Kasumi-1 (cell line): ENCODE results near the gene CRIM1.
A peak's percentile ranks its signal among the peaks of the same experiment; 100 is the strongest.

Experiments
- DNase-seq, 2 experiments: peaks; one replicate each; lab custom pipeline; 2025; lab: John Stamatoyannopoulos, UW

Gene CRIM1

DNA sequence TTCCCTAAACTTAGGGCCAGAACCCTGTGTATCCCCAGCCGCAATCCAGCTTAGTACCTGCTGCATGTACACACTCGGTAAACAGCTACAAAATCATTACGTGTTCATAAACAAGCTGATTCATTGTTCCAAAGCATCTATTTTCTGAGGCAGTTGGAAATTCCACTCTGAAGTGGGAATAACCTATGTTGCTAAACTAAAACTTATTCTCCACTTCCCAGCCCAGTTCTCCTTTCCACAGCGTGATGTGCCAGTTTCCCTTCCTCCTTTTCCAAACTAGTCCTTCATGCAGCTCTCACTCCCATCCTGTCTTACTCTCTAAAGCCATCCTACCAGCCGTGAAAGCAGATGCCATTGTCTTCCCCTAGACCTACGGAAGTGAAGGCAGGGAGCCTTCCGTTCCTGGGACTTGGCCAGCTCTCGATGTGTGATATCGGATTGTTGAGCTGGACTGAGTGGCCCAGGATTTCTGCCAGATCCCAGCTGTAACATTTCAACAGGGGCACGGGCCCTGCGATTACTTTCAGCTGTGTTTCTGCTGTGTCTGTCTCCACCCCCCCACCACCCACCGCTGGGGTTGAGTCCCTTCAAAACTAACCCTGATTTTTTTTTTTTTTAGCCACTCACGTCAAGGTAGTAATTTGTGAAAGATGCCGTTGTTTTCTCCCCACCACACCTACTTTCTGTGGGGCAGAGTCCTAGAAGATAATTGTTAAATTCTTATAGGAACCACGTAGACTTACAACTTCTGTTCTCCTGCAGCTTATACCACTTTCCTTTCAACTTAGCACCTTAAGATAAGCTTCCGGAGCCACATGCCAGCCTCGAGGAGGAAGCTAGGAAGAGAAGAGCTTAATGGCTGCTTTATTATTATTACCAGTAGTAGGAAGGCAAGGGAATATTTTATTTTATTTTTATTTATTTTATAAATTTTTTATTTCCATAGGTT, 100.9 kb downstream of the CRIM1 start:
- DNase-seq, result no peak

DNA sequence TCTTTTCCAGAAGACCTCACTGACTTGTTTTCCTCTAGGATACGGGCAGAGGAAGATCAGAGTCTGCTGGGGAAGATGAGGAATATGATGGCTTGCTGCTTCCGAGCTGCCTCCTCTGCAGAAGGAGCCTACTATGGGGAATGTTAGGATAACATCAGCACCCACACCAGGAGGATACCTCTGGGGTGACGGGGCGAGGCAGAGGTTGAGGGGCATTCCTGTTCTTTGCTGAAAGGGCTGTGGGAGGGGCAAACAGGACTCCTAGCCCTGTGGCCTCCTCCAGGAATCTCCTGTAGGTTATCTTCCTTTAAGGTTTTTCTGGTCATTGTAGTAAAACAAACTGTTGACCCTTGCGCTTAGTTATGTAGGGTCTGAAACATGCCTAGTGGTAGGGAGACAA, 102.5 kb downstream of the CRIM1 start:
- DNase-seq, result no peak

DNA sequence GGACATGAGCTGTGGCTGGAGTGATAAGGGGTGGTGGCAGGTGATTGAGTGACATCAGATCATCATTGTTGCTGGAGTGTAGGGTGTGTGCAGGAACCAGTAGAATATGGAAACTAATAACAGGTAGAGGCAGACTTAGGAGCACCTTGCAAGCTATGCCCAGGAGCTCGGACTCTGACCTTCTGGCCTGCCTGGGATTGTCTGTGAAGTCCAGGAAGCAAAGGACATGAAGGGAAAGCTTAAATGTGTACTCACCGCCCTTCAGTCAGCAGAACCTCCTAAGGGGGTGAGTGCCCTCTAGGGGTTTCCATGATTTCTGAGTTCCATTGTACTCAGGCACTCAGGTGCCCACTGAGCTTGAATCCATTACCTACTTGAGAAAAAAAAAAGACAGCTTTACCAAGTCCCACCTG, 104.2 kb downstream of the CRIM1 start:
- DNase-seq, result peak in 1 of 2 experiments; percentile 14

DNA sequence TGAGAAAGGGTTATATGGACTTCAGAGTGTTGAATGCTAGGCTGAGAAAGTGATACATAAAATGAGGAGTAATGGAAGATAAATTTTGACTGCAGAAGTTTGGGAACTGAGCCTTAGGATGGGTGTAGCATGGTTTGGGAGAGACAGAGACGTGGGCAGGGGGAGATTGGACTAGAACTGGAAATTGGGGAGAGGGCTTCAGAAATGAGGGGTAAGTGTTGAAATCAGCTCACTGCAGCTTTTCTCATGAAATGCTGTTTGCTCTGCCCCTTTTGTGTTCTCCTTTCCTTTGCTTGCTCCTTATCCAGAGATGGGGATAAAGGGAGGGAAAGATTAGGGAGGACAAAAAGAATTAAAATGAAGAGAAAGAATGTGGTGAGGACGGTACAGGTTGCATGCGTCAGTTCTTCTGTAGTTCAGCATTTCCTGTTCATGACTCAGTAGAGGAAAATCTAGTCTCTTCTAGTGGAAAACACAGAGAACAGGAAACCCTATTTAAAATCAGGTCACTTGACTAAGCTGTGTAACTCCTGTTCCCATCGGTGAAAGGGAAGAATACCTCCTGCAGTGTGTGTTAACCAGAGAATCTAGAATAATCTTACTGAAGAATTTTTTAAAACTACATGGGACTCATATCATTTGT, 105.6 kb downstream of the CRIM1 start:
- DNase-seq, result no peak

DNA sequence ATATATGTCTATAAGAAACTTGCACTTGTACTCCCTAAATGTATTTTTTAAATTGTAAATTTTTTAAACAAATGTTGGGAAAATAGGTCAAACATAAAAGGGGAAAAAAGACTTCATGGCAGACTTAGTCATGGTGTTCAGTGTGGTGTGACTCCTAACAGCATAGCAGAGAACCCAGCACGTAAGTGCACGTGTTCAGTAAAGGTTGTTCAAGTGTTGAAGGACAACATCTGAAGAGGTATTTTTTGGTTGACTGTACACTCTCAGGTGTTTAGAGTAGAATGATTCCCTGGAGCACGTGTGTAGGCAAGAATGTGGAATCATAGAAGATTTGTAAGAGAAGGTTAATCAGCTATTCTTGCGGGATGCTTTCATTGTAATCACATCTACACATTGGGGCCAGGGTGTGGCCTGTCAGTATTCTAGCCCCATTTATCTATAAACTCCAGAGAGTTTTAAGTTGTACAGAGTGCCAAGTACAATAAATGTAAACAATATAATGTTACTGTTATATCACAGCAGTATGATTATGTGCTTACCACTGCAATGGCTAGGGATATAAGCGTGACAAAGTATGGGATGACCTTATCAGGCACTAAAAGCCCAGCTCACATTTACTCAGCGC, 106.8 kb downstream of the CRIM1 start:
- DNase-seq, result no peak

DNA sequence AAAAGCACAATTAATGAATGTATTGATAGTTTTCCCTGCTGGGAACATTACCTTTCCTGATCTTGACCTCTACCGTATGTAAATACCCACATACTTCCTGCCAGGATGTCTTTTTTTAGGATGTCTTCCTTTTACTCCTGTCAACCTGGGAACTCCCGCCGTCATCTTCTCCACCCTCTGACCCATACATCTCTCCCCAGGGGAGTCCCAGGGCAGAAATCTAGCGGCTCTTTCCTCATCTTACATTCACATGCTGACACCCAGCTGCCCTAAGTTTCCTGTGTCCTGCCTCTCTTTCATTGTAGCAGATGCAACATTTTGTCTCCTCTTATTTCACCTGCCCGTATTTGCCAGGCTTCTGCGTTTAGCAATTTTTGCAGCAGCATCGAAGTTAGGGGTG, 107.8 kb downstream of the CRIM1 start:
- no peak for DNase-seq

DNA sequence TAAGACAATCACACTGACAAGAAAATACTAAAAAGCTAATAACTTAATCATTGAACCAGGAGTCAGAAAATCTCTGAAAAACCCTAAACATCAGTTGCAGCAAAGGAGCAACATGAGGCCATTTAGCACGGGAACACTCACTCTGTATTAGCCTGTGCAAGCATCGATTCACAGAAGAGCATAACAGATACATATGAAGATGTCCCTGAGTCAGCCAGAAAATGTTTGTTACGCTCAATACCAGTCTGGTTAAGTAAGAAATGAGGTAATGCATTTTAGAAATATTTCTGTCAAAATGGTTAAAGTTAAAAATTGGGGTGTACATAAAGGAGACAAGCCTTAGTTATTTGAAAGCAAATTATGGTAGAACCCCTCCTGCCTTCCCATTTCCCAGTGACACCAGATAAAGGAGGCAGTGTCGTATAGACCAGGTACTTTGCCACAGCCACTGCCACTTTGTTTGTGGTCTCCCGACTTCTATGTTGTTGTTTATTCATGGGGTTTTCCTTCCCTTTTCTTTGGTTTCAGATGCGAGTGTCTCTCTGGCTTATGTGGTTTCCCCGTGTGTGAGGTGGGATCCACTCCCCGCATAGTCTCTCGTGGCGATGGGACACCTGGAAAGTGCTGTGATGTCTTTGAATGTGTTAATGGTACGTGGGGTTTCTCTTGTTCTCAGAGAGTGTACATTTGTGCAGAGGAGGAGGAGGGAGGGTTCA, 108.6 kb downstream of the CRIM1 start:
- no peak for DNase-seq

DNA sequence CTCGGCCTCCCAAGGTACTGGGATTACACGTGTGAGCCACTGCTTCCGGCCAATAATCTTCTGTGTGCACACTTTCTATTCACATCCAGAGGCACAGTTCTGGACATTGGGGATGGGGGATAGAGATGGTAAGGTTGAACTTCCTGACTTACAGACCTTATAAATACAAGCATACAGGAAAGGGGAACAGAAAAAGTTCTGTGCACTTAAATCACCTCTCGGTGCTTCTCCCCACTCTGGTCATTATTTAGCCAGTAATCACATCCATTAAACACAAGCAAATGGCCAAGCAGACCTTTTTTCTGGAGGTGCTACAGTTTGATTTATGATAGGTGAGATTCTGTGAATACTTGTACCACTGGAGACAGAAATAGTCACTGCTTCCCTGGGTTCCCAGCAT, 110.6 kb downstream of the CRIM1 start:
- DNase-seq, result no peak

DNA sequence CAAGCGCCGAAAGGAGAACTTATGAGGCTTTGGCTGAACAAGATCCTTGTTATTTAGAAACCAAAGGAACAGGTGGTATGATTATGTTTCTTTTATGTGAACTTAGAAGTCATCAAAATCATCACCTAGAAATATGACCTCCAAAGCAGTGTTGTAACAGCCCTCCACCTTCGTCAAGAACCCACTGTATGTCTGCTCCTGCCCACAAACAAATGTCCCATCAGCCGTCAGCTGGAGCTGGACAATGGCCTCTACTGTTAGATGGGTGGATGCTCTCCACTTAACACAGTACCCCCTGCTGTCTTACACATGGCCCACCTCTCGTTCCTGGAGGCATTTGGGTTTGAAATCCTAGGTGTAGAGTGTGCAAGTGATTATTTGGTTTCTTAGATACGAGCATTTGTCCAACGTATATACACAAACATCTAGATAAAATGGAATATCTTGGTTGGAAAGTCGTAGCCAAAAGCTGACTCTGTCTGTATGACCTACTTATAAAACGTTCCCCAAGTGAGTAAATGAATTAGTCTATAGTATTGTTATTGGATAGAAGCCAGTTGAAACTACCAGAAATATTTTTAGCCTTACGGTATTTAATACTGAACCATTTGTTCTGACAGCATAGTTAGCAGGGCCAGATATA, 113.0 kb downstream of the CRIM1 start:
- no peak for DNase-seq

DNA sequence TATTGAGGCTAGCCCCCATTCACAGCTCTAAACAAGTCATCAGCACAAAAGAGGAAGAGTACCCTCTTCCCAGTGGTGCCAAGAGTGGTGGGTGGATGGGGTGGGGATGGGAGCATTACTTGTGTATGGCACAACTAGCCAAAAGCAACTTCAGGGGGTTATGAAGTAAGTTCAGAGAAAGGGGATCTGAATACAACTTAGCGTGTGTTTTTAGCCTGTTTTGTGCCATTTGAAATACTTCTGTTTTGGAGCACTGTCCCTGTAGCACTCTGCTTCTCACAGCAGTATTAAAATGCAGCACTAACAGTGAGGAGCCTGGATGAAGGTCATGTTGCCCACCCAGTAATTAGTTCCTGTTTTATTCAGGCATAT, 113.5 kb downstream of the CRIM1 start:
- DNase-seq, result peak in 1 of 2 experiments; percentile 16

DNA sequence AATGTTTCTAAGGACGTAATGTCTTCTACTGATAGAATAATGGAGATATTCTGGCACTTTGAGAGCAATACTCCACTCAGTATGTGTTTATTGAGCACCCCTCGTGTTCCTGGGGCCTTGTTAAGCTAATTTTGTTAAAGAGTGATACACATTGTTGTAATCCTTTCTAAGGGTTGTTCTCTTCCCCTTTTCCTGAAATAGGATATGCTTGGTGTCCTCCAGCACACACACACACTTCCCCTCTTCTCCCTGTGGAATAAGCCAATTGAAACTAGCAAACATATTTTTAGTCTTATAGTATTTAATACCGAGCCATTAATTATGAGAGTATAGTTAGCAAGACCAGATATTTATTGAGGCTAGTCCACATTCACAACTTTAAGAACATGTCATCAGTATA, 114.1 kb downstream of the CRIM1 start:
- peak in 1 of 2 experiments; percentile 30 for DNase-seq

DNA sequence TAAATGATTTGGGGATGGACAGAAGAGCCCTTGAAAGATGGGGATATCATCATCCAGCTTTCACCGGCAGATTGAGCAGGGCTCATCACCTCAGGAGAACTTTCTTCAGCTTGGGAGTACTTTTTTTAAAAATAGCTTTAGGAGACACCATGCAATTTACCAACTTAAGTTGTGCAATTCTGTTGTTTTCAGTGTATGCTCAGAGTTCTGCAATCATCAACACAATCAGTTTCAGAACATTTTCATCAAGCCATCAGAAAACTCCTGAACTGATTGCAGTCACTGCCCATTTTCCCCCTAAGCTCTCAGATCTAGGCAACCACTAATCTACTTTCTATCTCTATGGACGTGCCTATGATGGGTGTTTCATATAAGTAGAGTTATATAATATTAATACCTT, 117.7 kb downstream of the CRIM1 start:
- no peak for DNase-seq

DNA sequence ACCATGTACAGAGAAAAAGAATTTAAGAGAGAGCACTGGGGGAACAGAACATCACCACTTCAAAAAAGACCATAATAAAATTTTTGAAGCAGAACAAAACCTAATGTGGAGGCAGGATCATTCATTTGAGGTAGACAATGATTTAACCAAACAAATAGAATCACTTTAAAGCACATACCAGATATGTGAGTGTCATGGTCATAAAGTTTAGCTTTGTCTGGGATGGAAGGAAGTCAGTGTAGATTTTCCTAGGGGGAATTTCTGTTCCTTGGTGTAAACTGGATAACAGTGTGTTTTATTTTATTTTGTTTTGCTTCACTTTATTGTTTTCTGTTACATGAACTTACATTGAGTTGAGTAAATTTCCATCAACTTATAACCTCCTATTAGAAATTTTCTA, 120.8 kb downstream of the CRIM1 start:
- DNase-seq, result no peak

DNA sequence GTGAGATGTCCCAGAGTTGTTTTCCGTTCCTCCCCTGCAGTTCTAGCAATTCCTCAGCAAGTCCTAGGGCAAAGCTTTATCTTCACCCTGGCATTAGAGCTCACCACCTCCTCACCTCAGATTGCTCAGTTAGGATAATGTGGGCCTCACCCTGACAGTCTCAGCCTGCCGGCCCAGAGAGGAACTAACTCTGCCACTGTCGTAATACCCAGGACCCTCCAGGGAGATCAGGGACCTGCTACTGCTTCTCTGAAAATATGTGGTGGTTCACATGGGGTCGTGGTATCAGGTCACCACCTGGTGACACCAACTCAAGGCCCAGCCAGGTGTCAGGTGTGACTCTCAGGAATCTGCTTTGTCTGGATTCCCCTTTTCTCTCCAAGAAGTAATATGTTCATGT, 121.7 kb downstream of the CRIM1 start:
- no peak for DNase-seq

DNA sequence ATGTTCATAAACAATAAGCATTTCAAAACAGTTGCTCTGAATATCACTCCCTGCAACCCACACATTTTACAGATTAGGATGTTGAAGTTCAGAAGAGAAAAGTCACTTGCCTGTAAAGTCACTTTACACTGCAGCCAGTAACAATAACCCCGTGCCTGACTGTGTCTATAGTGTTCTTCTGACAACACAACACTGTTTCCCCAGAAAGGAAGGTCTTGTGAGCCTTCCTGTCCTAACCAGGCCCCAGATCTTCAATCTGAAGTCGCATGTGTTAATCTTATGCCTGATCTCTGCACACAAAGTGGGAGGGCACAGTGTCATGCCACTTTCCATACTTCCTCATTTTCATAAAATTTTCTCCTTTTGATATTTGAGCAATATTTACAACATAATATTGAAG, 122.2 kb downstream of the CRIM1 start:
- DNase-seq, result peak; percentile 29 to 37

DNA sequence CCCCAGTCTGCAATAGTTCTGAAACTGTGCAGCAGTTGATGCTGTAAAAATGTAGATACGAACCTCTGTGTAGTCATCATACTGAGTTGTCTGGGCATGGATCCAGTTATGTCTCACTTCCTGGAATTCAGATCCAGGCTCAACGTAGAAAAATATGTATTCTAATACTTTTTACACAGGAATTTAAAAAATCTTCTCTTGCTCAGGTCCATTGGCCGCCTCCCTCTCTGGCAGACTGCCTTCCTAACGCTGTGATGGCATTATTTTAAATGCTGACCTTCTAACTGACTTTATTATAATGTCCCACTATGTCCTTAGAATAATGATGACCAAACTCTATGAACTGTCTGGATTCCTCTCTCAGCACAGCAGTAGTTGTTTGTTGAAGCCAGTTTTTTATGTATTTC, 122.8 kb downstream of the CRIM1 start:
- no peak for DNase-seq

DNA sequence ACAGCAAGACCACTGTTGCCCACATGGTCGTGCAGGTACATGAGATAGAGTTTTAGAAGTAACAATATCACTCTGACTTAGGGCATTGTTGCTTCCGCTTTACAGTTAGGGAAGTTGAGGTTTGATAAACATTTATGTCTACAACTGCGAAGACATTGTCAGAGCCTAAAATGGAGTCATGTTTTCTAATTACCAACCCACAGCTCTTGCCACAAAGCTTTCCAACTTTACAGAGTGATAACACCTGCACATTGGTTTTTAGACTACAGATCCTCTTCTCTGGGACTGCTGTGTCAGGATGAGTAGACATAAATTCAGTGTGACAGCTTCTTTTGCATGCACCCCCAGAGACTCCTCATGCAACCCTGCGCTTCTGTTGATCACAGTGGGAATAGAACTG, 123.4 kb downstream of the CRIM1 start:
- DNase-seq, result no peak

DNA sequence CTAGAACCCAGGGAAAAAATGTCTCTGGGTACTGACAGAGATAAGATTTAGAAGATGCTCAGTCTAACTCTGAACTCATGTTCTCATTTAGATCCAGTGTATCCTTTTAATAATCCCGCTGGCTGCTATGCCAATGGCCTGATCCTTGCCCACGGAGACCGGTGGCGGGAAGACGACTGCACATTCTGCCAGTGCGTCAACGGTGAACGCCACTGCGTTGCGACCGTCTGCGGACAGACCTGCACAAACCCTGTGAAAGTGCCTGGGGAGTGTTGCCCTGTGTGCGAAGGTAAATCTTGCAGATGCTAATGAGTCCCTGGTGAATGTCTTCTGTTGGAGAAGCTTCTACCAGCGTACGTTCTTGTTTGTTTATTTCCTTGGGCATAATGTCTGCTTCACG, 123.8 kb downstream of the CRIM1 start:
- DNase-seq, result no peak

DNA sequence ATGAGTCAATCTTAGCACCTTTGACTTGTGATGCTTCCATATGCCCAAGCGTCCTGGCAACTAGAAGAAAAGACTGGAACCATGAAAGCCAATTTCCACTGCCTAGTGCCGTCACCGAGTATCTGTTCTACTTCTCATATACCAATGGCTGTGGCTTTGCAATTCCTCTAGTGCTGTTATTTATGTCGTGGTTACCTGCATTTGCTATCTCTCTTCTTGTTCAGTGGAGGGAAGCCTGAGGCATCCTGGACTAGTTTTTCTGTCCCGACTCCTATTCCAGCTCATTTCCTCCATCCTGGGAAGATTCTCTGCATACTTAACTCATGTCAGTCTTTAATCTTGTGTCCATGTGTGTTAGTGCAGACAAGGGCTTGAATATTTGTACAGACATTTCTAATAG, 124.5 kb downstream of the CRIM1 start:
- DNase-seq, result no peak

DNA sequence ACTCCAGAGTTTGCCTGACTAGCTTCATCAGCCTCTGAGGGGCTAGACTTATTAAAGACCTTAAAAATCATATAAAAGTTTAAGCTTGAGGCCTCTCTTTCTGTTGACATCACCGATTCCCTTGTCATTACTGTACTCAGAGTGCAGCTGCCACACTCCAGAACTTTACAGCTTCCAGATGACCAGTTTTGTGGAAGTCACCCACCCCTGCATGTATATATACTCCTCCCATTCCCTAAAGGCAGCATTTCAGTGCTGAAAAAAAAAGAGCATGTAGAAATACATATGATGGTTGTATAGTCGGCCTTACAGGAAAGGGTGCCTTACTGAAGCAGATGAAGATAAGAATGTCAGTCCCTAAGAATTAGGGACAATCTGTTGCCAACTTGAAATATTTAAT, 125.1 kb downstream of the CRIM1 start:
- no peak for DNase-seq

DNA sequence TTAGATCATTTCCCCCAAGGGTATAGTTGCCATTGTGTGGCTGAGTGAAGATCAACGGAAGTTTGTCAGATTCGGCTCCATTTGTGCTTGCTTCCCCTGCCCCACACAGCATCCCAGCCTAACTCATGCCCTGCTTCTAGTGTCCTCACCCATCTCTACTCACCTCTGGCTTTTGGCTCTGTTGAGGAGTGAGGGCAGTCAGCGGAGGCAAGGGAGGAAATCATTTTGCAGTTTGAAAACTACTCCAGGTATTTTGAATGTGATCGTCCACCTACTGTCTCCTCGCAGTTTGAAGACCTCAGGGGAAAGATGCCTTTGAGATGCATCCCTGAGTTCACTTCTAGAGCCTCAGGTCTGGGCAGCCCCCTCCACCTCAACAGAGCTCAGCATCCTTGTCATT, 126.1 kb downstream of the CRIM1 start:
- no peak for DNase-seq
